Stimulated activated CD8-positive, alpha-beta memory T cell treated with anti-CD3 and anti-CD28 coated beads, Interleukin-12 subunit alpha, Interleukin-12 subunit beta, amount 100 ng/mL, for 1 hour (primary cell): ENCODE data around the gene DEFB124.

Source experiments
- DNase-seq: peaks from one replicate; pipeline ENCODE4 v3.0.0-alpha.2; 2020; ENCODE audit warnings: low read depth

DEFB124 gene

DNA sequence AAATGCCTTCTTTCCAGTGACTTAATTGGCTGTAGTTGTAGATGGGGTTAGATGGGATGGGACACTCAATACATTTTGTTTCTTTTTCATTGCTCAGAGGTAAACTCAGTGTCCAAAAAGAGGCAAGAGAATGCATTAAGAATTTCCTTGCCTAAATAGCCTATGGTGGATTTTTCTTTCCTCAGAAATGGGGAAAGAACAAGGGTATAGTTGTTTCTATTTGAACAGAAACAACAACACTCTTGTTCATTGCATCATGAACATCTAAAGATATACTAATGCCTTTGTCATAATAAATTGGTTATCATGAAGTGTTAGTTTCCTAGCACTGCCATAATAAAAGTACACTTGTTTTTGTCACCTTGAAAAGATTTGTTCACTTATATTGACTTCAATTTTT is 49.1 kb downstream of the DEFB124 start:
- no peak for DNase-seq

DNA sequence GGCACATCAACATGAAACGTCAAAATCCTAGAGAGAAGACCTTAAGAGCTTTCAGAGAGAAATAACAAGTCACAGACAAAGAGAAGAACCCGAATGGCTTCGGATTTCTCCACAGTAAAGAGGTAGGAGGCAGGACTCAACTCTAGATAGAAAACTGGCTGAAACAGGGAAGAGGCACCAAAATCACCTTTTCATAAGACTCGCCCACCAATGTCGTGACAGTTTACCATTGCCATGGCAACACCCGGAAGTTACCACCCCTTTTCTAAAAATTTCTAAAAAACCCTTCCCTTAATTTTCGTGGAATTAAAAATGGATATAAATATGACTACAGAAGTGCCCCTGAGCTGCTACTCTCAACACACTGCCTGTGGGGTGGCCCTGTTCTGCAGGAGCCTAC is 56.6 kb downstream of the DEFB124 start:
- no peak for DNase-seq

DNA sequence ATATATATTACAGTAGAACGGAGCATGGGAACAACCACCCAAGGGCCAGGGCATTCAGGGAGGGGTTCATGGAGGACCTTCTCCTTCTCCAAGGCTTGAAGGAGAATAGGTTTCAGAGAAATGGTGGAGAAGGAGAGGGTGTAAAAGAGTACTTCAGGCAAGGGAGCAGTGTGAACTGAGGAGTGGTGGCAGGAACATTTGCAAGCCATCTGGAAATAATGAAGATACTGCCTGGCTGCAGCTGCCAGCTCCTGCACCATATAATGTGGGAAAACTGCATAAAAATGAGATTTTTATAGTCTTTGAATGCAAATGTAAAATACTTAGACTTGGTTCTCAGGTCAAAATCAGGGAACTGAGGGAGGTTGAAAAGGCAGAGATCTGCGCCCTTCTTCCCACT is 59.3 kb downstream of the DEFB124 start:
- DNase-seq = no peak
